HepG2 (cell line): Measurements from ENCODE around the gene HDAC4. TPM values are rescaled to one million over a fixed set of nuclear protein-coding genes. Genes with fewer than 3 reads are reported as not detected.
A peak's percentile ranks its signal among the peaks of the same experiment; 100 is the strongest.

Source experiments
- ATAC-seq: fragments of 200-7000 bp; cut with Tn5 transposase; 3 replicates; pipeline ENCODE4 v1.9.1; 2020; ENCODE audit warnings: mild to moderate bottlenecking, moderate library complexity
- BruUV-seq: library from RNA; stranded (reverse); fragments of 400-500 nt; replicated peaks from 2 replicates; lab custom pipeline; 2021; lab: Mats Ljungman, UMichigan
- CTCF ChIA-PET: fragments of 300-600 bp; formaldehyde crosslinking; extraction: SDS; loops from one replicate; lab custom pipeline; 2021; ENCODE audit warnings: low total read pairs, inconsistent platforms, low intra/inter-chr PET ratio; lab: Yijun Ruan, JAX
- POLR2A ChIA-PET: fragments of 350-600 bp; sonication (Branson Sonifier 250); formaldehyde crosslinking; loops from one replicate; lab custom pipeline; 2020; ENCODE audit warnings: antibody characterized with exemption, inconsistent platforms; lab: Yijun Ruan, JAX
- DNase-seq: peaks from one replicate; pipeline ENCODE4 v3.0.0-alpha.2; 2015; ENCODE audit warnings: low spot score
- FAIRE-seq: peaks from 3 replicates; lab custom pipeline; 2011; peaks lifted over from hg19 to GRCh38; lab: Jason Lieb, UNC
- H2AFZ ChIP-seq: one replicate; pipeline ENCODE4 v1.6.1; 2011; ENCODE audit warnings: low read length, inconsistent platforms
- H3K27ac ChIP-seq: fragments of 300-600 bp; 3 replicates; pipeline ENCODE4 v1.8.0; 2011; ENCODE audit warnings: mixed run types, mild to moderate bottlenecking, mixed read lengths, low read length, inconsistent platforms; ENCODE audit not compliant: insufficient read depth; ENCODE audit errors: extremely low read length
- H3K27me3 ChIP-seq, 2 experiments: fragments of 200-600 bp in 1 of 2; 2 replicates in 1 of 2; 3 replicates in 1 of 2; pipeline versions ENCODE4 v1.6.0 to v1.8.0; 2011; ENCODE audit warnings: low read length in 2 of 2, mild to moderate bottlenecking in 2 of 2, moderate library complexity in 2 of 2, inconsistent platforms in 1 of 2; ENCODE audit not compliant: insufficient read depth in 2 of 2, control insufficient read depth in 1 of 2
- H3K36me3 ChIP-seq, 2 experiments: fragments of 200-600 bp in 1 of 2; replicated peaks in 1 of 2; 2 replicates in 1 of 2; 3 replicates in 1 of 2; pipeline versions ENCODE4 v1.5.1 to v1.8.0; 2011; ENCODE audit warnings: low read length in 2 of 2, inconsistent platforms in 1 of 2; ENCODE audit not compliant: insufficient read depth in 2 of 2, control insufficient read depth in 1 of 2
- H3K4me1 ChIP-seq: 2 replicates; pipeline ENCODE4 v1.5.1; 2012; ENCODE audit warnings: low read length, inconsistent platforms; ENCODE audit not compliant: insufficient read depth
- H3K4me2 ChIP-seq: 2 replicates; pipeline ENCODE4 v1.6.0; 2011; ENCODE audit warnings: low read depth, low read length, inconsistent platforms
- H3K4me3 ChIP-seq, 3 experiments: fragments of 200-600 bp in 1 of 3; sonication (generic), shearing (Covaris generic) in 1 of 3; replicated peaks in 1 of 3; 2 replicates each; pipeline ENCODE4 v1.5.1; 2011 to 2016; ENCODE audit warnings: low read length in 3 of 3, inconsistent platforms in 2 of 3, low read depth in 2 of 3, mild to moderate bottlenecking in 2 of 3, control low read depth in 1 of 3, mixed read lengths in 1 of 3; ENCODE audit not compliant: insufficient read depth in 1 of 3
- H3K79me2 ChIP-seq: one replicate; pipeline ENCODE4 v1.6.1; 2011; ENCODE audit warnings: low read length, inconsistent platforms; ENCODE audit not compliant: insufficient read depth
- H3K9ac ChIP-seq: 2 replicates; pipeline ENCODE4 v1.6.0; 2011; ENCODE audit warnings: mild to moderate bottlenecking, low read depth, low read length, inconsistent platforms; ENCODE audit not compliant: insufficient read depth
- H3K9me3 ChIP-seq: 2 replicates; pipeline ENCODE4 v1.5.1; 2012; ENCODE audit warnings: mild to moderate bottlenecking, low read length
- H4K20me1 ChIP-seq: 2 replicates; pipeline ENCODE4 v1.6.0; 2011; ENCODE audit warnings: inconsistent platforms, mild to moderate bottlenecking, low read length, moderate library complexity; ENCODE audit not compliant: insufficient read depth
- FIP1L1 ChIP-seq: fragments of 200-400 bp; formaldehyde crosslinking; IDR thresholded peaks from 2 replicates; pipeline ENCODE4 v1.6.1; 2018; ENCODE audit warnings: low read depth, mild to moderate bottlenecking, low read length, moderate library complexity, borderline replicate concordance; ENCODE audit not compliant: insufficient read depth
- GPN1 ChIP-seq: sonication (generic); formaldehyde crosslinking; IDR thresholded peaks from 2 replicates; pipeline ENCODE4 v1.5.1; 2020; ENCODE audit warnings: missing genetic modification reagents, borderline replicate concordance
- MBD4 ChIP-seq: IDR thresholded peaks from 2 replicates; pipeline ENCODE4 v1.6.1; 2012; ENCODE audit warnings: low read length, inconsistent platforms, borderline replicate concordance
- RBM22 ChIP-seq: fragments of 200-400 bp; formaldehyde crosslinking; optimal IDR thresholded peaks from 2 replicates; pipeline ENCODE3; 2017; ENCODE audit warnings: mild to moderate bottlenecking, low read length, moderate library complexity
- ZNF607 ChIP-seq: sonication (generic); formaldehyde crosslinking; IDR thresholded peaks from 2 replicates; pipeline ENCODE4 v1.5.1; 2020; ENCODE audit warnings: missing genetic modification reagents, mild to moderate bottlenecking, borderline replicate concordance
- WGBS: methylation state at CpG from one replicate; pipeline ENCODE4 v1.1.6; 2017; ENCODE audit warnings: low lambda C conversion rate; 5-methylcytosine and 5-hydroxymethylcytosine counted together
- in situ Hi-C: cut with HindIII; loops from 2 replicates; pipeline ENCODE4 v1.10.0; 2017; ENCODE audit warnings: low pct_unique_long_range_greater_than_20kb; ENCODE audit not compliant: extremely low pct_ligation_motif_present
- intact Hi-C: fragments of 100-400 bp; cut with micrococcal nuclease; formaldehyde crosslinking; loops from one replicate; pipeline ENCODE4 v1.10.0; 2022; ENCODE audit not compliant: unreplicated experiment
- polyA plus RNA-seq, 8 experiments: library from polyadenylated mRNA; depleted of rRNA in 3 of 8; stranded (reverse) in 7 of 8; unstranded in 1 of 8; fragments of >200 nt; fragmentation: Illumina TruSeq in 4 of 8; extraction: Trizol in 4 of 8; gene quantifications; 2 replicates each; pipeline versions ENCODE4 v1.2.1 to v1.2.3, GENCODE V29; 2011 to 2016; ENCODE audit warnings: low read depth in 4 of 8, missing spikeins in 1 of 8, mixed read lengths in 1 of 8; ENCODE audit not compliant: insufficient read depth in 1 of 8
- total RNA-seq, 5 experiments: library from RNA; depleted of rRNA; stranded (reverse); fragments of >200 nt; fragmentation: Illumina TruSeq; extraction: Trizol; gene quantifications; 2 replicates each; pipeline ENCODE4 v1.2.3, GENCODE V29; 2016; ENCODE audit warnings: low read depth in 1 of 5
- TF ChIP-seq, protein P1 (sequence below): sonication (generic); formaldehyde crosslinking; IDR thresholded peaks from 2 replicates; pipeline ENCODE4 v1.8.1; 2023; ENCODE audit warnings: mild to moderate bottlenecking, moderate library complexity, missing genetic modification reagents
- TF ChIP-seq, protein P2 (sequence below), 2 experiments: sonication (generic) in 1 of 2; formaldehyde crosslinking in 1 of 2; IDR thresholded peaks; 2 replicates each; pipeline versions ENCODE4 v1.4.0 to v1.6.1; 2016 to 2020; ENCODE audit warnings: borderline replicate concordance in 1 of 2, low read depth in 1 of 2, mild to moderate bottlenecking in 1 of 2, missing genetic modification reagents in 1 of 2

Gene HDAC4
- total and polyA plus RNA-seq, 2 of the 13 experiments (the other 11 are each of a cell fraction or from before 2014, with no cell fraction given), result 10.1 to 11.5 TPM

- BruUV-seq, result no TSS peak
- in situ Hi-C loops (no loop called here), intact Hi-C loops (no loop called here)
- DNase-seq, result no peak
- Histone ChIP-seq H3K4me2 (no peak overlapping the region), H3K27me3 (no peaks in the 10 kb centered on the region), H3K4me3 (no peak overlapping the region), H3K4me1 (peaks cover 22% of the 10 kb centered on the region), H2AFZ (no peak overlapping the region), H3K79me2 (no peaks in the 10 kb centered on the region), H3K9ac (no peak overlapping the region), H3K36me3 (peaks cover 20 to 37% of the 10 kb centered on the region in 2 experiments; a peak in 4 of 5 replicates), H4K20me1 (no peaks in the 10 kb centered on the region; the same call in 1 of the 2 replicates), H3K27ac (no peak overlapping the region), H3K9me3 (no peaks in the 10 kb centered on the region; the same call in 1 of the 2 replicates)
- no peak for FAIRE-seq
- no peak for ATAC-seq
- CTCF ChIA-PET, result no interaction called here
- POLR2A ChIA-PET, result no interaction called here
- 95% methylated on average over 20 of the region's 20 CpGs for WGBS
- TF ChIP-seq FIP1L1 (no peak), ZNF607 (no peak), GPN1 (CRISPR knock-in tag) (no peak), MBD4 (no peak), RBM22 (peak; percentile 58)
- TF ChIP-seq, protein P1, sequence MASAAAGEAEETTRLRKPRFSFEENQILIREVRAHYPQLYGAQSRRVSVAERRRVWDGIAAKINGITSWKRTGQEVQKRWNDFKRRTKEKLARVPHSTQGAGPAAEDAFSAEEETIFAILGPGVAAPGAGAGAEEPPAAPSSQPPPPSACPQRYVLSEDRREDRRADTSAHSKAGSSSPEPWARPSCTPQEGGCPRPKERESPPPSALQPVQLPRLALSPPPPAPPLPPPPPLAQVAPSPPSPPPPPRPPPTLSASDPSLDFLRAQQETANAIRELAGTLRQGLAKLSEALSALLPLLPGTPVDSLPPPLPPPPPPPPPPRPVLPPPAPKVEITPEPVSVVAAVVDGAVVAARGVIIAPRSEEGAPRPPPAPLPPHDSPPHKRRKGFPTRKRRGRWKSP, result no peak
- TF ChIP-seq, protein P2, sequence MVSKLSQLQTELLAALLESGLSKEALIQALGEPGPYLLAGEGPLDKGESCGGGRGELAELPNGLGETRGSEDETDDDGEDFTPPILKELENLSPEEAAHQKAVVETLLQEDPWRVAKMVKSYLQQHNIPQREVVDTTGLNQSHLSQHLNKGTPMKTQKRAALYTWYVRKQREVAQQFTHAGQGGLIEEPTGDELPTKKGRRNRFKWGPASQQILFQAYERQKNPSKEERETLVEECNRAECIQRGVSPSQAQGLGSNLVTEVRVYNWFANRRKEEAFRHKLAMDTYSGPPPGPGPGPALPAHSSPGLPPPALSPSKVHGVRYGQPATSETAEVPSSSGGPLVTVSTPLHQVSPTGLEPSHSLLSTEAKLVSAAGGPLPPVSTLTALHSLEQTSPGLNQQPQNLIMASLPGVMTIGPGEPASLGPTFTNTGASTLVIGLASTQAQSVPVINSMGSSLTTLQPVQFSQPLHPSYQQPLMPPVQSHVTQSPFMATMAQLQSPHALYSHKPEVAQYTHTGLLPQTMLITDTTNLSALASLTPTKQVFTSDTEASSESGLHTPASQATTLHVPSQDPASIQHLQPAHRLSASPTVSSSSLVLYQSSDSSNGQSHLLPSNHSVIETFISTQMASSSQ (IDR thresholded peaks at IDR 0.05; ENCODE audit: low read depth), result no peak
- TF ChIP-seq, protein P2 (CRISPR knock-in tag; IDR thresholded peaks at IDR 0.05; ENCODE audit: borderline replicate concordance), result no peak
These were observed 214.1 kb downstream of the HDAC4 start for GRCh38 chr2:239186516-239187357.
